ENCODE results near the gene NKD2.
A peak's percentile ranks its signal among the peaks of the same experiment; 100 is the strongest.
"Not testable (repeated sequence)": the region's sequence is repeated elsewhere in the genome, so short reads cannot be mapped to it uniquely, and the experiment has no call there.

The NKD2 gene

DNA sequence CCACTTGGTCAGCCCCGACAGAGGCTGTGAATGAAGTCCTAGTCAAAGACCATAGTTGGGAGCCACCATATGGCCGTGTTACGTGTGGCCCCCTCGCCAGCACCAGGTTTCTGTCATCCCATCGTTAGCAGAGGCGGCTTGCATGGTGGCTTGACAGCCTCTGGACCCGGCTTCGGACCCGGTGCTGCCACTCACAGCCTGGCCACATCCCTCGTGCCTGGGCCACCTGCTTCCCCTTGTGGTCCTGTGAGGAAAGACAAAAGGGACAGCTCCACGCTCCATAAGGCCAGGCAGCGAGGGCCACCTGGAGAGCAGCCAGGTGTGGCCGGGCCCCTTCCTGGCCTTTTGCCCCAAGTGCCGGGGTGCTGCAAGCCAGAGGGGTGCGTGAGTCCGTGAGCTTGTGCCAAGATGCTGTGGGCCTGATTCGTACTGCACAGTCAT is 6.2 kb downstream of the NKD2 start:
- DNase-seq: no peak

DNA sequence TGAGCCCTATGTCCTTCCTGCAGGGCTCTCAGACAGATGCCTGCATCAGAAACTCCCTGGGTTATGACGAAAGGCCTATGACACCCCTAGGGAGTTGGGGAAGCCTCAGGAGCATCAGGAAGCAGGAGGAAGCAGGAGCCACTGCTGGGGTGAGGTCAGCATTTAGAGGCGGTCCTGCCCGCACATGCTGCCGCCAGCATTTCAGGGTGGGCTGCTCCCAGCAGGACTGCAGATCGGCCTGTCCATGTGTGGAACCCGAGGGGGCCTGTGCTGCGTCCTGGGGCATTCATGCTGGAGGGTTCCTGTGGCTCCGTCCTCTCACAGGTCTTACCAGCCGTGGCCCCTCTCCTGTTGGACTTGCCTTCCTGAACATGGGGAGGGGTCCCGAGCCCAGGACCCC is 6.9 kb downstream of the NKD2 start:
- no peak for DNase-seq

DNA sequence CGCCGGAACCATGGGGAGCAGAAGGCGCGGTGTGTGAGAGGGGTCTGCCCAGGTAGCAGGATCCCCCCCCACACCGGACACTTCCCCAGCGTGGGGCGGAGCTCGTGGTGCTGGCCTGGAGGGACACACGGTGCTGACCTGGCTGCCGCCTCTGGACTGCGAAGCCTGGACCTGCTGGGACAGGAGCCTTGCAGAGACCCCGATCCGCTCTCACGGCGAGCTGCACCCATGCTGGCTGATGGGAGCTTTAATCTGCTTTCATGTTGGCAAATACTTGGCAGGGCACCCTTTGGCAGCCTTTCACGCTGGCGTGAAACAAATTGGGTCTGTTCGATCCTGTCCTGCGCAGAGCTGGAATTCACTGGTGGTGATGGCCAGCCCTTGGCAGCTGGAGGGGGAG is 7.4 kb downstream of the NKD2 start:
- DNase-seq: no peak

DNA sequence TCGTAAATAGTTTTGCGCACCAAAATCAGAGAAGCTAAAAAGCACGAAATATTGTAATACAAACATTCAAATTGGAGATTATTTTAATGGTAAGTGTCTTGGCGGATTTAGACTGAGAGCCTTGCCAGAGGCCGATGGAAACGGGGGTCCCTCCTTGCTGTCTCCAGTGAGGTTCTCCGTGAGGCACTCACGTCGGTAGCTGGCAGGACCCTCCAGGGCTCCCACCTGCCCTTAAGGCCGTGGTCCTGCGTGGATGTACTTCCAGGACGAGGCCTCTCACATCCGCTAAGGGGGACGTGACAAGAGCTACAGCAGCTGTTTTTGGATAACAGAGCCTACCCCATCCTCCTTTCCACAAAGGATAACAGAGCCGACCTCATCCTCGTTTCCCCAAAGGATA is 7.9 kb downstream of the NKD2 start:
- no peak for DNase-seq

DNA sequence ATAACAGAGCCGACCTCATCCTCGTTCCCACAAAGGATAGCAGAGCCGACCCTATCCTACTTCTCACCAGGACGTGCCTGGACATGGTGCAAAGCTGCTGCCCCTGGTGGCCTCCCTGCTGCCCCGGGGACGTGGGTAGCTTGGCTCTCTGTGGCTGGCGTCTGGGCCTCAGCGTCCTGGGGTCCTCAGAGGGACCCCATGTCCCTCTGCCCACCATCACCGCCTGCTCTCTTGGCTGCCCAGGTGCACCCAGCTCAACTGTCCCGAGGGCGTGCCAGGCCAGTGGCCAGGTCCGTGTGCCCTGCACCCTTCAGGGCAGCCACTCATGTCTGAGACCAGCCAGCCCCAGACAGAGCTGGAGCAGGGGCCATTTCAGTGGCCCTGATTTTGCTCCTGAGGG is 8.5 kb downstream of the NKD2 start:
- no peak for DNase-seq

DNA sequence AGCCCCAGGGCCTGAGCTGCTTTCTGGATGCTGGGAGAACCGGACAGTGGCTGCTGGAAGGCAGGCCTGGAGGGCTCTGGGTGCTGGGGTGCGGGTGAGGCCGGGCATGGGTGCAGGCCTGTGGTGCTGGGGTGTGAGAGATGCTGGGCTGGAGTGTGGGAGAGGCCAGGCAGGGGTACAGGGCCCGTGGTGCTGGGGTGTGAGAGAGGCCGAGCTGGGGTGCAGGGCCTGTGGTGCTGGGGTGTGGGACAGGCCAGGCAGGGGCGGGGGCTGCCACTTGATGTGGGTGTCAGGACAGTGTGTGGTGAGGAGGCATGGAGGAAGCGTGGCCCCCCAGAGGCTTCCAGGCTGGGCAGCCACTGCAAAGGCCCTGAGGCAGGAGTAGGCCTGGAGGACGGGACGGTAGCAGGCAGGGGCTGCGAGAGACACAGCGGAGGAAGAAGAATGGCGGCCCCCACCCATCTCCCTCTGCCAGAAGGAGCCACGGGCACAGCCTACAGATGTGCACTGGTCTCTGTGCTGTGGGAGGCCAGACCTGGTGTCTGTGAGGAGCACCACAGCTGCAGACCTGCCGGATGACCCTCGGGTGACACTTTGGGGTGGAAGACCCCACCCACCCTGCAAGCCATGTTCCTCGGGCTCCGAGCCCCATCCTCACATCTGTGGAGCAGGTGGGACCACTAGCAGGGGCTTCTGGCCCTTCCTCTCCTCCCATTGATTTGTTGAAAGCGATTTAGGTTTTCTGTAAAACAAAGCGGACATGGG is 9.3 kb downstream of the NKD2 start:
- DNase-seq: no peak

DNA sequence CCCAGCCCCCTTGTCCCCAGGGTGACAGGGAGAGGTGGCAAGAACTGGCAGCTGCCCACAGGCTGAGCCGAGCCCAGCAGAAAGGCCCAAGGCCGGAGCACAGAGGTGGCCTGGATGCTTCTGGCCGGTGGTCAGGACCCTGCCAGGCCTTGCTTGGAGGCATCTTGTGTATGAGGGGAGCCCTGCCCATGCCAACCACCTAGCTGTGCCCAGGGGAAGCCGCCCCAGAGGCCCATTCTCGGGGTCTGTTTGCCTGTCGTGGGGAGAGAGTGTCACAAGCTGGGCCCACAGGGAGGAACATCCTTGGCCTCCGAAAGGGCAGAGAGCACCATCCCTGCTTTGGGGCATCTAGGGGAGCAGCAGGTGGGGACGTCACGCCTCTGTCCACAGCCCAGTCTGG is 10.0 kb downstream of the NKD2 start:
- no peak for DNase-seq

DNA sequence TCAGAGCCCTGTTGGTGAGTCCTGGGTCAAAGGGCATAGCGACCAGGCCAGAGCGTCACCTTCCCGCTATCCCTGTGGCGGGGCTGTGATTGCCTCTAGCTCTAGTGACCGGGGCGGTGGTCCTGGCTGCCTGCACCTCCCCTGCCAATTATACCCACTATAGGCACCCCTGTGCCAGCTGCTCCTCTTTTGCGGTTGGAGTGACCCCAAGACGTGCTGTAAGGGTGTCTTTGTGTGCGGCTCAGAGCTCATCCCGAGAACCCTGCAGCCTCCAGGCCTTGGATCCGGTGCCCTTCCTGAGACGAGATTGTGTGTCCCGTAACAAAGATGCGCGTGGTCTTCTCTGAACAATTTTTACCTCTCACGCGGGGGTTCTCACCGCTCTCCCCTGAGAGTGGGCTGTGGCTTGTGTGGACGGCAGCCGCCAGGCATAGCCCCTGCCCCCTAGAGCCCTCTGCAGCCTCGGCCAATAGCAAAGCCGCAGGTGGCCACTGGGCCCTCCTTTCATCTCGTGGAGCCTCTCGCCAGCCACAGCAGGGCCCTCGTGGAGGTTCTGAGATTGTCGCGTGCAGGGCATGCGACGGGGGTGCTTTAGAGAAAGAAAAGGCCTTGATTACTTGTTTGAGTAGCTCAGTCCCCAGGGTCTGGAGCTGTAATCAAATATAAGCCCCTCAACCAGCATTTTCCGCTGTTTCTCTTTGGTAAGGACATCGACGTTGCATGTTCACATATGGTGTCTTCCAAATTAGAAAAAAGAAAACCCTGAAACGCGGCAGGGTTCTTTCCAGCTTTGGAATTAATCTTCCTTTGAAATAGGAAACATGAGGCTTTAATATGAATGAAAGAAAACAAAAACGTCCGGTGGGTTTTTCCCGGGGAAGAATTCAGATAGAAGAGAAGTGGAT is 10.7 kb downstream of the NKD2 start:
- no peak for DNase-seq

DNA sequence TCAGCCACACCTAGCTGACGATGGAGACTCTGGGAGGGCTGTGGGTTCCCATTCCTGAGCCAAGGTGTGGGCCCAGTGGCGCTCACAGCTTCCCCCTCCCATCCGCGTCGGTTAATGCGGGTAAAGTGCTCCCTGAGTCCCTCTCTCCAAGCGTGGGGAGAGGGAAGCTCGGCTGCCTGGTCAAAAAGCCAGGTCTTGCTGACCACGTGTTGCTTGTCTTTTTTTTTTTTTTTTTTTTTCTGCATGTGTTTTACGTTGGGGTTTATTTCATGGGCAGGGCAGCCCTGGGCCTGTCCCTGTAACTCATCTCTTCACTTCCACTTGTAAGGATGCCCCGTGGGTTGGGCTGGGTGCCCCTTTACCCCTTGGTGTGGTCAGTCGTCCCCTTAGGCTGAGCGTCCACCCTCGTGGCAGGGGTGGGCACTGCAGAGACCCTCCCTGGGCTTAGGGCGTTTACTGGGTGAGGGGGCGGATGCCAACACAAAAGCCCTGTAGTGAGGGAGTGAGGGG is 11.9 kb downstream of the NKD2 start:
- DNase-seq: no peak

DNA sequence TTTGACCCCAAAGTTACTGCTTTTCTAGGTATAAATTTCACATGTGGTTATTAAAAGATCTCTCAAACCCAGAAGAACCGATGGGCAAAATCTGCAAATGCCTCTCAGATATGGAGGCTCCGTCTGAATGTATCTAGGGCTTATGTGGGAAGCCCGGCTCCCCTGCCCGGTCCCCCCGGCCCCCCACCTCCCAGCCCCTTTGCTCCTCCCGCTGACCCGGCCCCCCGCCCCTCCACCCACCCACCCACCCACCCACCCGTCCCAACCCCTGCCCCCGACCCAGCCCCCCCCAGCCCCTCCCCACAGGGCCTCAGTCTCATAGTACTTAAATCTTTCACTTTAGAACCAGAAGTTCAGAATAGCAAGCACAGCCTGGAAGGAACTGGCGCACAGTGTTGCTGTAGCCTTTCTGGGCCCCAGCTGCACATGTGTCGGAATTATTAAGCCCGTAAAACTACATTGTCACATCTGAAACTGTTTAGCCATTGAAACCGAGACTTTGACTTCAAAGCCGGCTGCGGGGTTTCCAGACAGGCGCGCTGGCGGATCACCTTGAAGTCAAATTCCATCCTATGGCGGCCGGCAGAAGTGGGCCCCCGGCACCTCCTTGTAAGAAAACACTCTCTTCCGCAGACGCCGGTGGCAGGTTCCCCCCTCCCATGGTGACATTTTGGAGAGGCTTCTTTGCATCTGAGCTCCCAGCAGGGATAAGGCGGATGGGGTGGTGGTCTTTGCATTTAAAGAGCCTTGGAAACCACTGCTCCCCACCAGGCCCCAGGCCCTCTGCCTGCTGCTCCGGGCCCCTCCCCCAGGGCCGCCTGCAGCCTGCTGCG is 12.8 kb downstream of the NKD2 start:
- DNase-seq: peak; percentile 9

DNA sequence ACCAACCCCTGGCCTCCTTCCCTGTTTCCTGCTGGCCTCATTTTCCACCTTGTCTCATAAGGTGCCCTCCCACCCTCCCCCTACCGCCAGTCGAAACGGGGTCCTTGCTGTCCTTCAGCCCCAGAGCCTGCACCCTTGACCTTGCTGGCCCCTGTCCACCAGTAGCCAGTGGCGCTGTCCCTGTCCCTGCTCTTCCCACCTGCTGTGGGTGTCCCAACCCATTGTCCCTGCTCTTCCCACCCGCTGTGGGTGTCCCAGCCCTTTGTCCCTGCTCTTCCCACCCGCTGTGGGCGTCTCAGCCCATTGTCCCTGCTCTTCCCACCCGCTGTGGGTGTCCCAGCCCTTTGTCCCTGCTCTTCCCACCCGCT is 13.4 kb downstream of the NKD2 start:
- DNase-seq: not testable (repeated sequence)

DNA sequence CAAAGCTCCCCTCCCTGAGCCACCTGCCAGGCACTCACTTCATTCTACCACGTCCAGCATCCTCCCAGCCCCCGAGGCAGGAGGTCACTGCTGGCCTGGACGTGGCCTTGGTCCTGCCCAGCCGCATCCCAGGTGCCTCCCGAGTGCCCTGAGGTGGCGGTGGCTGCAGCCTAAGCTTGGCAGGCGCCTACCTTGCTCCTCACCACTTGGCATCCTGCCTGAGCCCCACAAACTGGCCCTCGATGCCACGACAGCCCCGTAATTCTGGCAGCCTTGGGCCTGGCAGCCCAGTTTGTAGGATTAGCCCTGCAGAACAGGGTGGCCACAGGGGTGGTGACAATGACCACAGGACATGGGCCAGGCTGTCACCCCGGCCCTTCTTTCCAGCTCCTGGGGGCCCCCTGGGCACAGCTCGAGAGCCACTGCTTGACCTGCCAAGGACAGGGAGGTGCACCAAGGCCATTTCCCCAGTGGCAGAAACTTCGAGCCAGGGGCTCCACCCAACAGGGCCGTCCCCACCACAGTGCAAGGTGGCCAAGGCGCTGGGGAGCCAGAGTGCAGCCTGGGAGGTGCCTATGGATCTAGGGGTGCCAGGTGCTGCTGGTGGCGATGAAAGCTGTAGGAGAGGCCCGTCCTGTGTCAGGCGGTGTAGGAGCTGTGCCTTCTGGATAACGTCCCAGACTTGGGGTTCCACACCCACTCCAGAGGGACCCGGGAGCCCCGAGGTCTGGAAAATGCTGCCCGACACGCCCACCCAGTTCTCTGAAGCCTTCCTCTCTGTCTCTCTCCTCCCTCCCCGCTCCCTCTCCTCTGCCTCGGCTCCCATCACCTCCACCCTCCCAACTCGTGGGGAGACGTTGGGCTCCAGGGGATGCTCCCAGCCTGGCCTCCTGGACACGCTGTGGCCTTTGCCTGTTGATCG is 18.4 kb downstream of the NKD2 start:
- DNase-seq: no peak

DNA sequence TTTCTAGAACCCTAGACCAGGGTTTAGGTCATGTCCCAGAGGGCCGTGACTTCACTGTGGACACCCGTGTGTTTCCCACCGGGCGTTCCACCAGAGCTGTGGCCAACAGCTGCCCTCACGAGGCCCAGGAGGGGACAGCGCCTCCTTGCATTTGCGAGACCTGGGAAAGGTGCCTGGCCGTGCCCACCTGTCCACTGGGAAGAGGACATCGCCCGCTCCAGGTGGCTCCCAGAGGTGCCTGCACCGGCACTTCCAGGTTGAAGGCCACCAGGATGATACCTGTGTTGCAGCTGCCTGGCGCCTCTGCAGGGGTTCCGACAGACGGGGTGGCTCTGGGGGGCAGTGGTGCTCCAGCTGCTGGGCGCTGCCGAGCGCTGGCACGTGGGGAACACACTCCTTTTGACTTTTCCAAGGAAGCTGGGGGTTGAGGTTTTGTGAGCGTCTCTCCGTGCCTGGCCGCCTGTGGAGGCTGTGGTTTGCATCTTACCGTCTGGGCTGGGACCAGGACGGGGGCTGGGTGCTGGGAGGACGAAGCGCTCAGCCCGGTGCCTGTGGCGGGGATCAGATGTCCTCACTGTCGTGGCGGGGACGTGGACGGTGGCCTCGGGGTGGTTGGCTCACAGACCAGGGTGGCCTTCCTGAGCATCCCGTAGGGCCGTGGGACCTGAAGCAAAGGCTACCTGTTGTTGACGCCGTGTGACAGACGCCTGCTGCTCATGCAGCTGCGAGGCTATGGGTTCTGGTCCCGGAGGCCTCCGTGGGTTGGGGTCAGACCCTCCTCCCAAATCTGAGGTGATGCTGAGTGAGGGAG is 19.2 kb downstream of the NKD2 start:
- DNase-seq: no peak

DNA sequence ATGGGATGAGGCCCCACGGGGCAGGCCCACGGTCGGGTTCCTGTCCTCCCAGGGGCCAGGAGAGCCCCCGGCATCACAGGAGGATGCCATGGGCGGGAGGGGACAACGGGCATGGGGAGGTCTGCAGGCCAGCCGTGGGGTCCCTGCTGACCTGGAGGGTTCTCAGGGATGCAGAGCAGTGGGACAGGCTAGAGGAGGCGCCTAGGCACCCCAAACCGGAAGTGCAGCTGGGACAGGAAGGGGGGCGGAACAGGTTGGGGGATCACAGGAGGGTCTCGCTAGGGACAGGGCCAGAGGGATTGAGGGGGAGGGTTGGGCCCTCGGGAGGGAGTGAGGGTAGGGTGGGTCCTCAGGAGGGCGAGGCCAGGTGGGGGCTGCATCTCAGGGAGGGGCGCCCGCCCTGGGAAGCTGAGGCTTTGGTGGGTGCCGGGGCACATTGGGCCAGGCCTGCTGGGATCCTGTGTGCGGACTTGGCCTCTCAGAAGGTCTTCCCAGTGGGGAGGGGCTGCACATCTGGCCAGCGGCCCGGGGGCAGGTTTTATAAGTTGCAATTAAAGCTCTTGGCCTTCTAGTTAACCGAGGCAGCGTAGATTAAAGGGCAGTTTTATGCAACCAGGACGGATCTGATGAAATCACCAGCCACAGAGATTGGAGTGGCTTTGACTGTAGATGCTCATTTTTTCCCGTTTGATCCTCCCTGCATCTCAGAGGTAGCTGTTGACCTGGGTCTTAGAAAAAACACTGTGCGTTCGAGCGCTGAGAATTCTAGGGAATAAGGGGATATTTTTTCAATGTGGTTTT is 20.1 kb downstream of the NKD2 start:
- DNase-seq: no peak

DNA sequence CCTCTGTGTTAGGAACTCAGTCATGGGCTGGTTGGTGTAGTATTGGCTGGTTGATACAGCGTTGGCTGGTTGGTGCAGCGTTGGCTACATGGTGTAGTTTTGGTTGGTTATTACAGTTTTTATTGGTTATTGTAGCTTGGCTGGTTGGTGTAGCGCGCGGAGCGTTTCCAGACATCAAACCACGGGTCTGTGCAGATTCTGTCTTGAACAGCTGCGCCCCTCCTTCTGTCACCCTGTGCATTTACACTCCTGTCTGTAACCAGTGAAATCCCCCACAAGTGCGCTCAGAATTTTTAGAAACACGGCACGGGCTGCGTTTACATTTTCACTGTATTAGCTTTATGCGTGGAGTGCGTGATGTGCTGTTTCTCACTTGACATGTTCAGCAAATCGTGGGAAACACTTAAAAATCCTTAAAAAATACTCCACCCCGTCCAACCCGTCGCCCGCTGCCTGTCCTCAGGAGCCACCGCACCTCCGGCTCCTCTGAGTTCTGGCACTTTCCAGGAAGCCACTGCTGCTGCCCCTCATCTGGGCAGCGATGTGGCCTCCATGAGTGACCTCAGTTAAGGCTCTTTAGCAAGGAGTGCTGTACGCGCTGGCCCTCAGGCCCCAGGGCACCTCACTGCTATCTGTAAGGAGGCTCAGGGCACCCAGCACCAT is 20.8 kb downstream of the NKD2 start:
- no peak for DNase-seq

DNA sequence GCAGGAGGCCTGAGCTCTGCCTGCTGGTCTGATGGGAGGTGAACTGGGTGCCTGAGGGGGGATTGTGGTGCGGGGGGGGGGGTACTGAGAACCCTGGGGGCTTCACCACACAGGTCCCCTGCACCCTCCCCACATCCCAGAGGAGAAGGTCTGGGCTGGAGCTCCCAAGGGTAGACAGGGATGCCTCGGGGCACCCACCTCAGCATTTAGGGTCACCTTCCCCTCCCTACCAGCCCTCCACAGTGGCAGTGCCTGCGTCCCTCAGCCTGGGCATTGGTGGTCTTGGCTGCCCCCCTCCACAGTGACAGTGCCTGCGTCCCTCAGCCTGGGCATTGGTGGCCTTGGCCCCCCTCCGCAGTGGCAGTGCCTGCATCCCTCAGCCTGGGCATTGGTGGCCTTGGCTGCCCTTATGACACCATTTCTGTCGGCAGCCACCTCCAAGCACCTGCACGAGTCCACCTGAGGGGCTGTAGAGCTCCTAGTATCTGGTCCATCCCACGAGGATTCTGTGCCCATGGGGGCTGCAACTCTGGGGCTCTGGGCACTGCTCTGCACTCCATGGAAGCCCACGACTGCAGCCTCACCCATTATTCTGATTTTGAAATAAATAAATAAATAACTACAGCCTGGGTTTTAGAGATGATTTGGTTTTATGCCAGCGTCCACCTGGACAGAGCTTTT is 21.5 kb downstream of the NKD2 start:
- DNase-seq: no peak

DNA sequence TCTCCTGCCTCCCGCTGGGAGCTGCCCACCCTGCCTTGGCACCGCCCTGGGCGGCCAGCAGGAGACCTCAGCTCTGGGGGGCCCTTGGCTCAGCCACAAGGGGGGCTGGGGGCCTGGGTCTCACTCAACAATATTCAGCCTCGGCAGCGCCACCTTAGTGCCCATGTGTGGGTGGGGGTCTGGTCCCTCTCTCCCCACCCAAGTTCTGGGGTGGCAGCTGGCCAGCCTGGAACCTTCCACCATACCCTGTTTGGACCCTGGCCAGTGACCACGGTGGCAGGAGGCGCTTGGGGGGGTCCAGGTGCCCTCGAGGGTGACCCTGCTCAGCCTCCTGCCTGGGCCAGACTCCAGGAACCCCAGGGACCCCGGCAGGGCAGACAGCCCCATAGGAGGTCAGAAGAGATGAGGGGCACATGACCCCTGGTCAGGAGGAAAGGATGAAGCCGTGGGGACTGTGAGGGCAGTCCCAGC is 22.2 kb downstream of the NKD2 start:
- DNase-seq: no peak

DNA sequence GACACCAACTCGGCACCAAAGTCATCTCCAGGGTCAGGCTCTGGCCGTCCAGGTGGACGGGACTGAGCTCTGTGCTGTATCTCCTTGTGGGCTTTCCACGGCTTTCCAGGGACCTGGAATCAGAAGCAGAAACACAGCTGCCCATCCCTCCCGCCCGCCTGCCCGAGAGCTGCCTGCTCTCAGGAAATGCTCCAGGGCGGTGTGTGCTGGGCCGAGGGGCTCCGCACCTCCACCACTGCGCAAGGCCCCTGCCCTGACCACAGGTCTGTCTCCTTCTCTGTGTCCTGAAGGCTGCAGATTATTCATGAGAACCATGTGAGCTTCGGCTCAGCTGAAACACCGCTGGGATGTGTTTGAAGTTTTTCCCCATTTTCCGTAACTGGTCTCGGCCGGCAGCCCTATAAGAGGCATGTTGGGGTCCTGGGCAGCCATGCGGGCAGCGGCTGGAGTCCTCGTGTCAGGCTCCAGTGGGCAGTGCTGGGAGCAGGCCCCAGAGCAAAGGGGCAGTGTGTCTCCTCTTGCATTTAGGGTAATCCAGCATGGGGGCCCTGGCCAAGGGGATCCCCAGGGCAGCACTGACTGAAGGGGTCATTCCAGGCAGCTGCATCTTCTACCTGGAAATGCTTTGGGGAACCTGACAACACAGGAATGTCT is 22.8 kb downstream of the NKD2 start:
- no peak for DNase-seq

Data from fibroblast of upper back skin (primary cell).